ENCODE results near the gene ABHD10.

The ABHD10 gene

GRCh38 chr3:112000367-112000771 lies 21.5 kb downstream of the ABHD10 start:
- TF ChIP-seq CTCF (IDR thresholded peaks at IDR 0.05; ENCODE audit: borderline replicate concordance, extremely low read depth, low read length, poor library complexity, severe bottlenecking) (no peak), EZH2 (IDR thresholded peaks at IDR 0.05; ENCODE audit: borderline replicate concordance, low read depth, low read length, severe bottlenecking) (no peak)
- Histone ChIP-seq H3K27me3 (ENCODE audit: insufficient read depth, low read length, poor library complexity) (no peaks in the 10 kb centered on the region), H3K4me1 (ENCODE audit: insufficient read depth, low read length) (no peaks in the 10 kb centered on the region), H2AFZ (ENCODE audit: low read depth, low read length) (no peak overlapping the region), H3K9me3 (ENCODE audit: insufficient read depth, low read length, severe bottlenecking) (no peaks in the 10 kb centered on the region), H3K4me2 (ENCODE audit: insufficient read depth, low read length) (no peak overlapping the region), H3K4me3 (ENCODE audit: low read depth in 1 of 2, low read length in 2 of 2) (no peak overlapping the region), H3K27ac (ENCODE audit: low read length) (no peak overlapping the region), H3K79me2 (ENCODE audit: insufficient read depth, low read length) (no peaks in the 10 kb centered on the region), H3K36me3 (ENCODE audit: insufficient read depth, low read length) (no peaks in the 10 kb centered on the region), H3K9ac (ENCODE audit: low read depth, low read length) (no peak overlapping the region), H4K20me1 (ENCODE audit: insufficient read depth, low read length) (no peaks in the 10 kb centered on the region)
- no peak for DNase-seq
- ATAC-seq (ENCODE audit: insufficient read depth, low read depth), result no peak

GRCh38 chr3:112000966-112001365 lies 22.1 kb downstream of the ABHD10 start:
- Histone ChIP-seq H3K79me2 (ENCODE audit: insufficient read depth, low read length) (no peaks in the 10 kb centered on the region), H3K9ac (ENCODE audit: low read depth, low read length) (no peak overlapping the region), H3K4me2 (ENCODE audit: insufficient read depth, low read length) (no peak overlapping the region), H2AFZ (ENCODE audit: low read depth, low read length) (no peak overlapping the region), H4K20me1 (ENCODE audit: insufficient read depth, low read length) (no peaks in the 10 kb centered on the region), H3K9me3 (ENCODE audit: insufficient read depth, low read length, severe bottlenecking) (no peaks in the 10 kb centered on the region), H3K4me3 (ENCODE audit: low read depth in 1 of 2, low read length in 2 of 2) (no peak overlapping the region), H3K27ac (ENCODE audit: low read length) (no peak overlapping the region), H3K36me3 (ENCODE audit: insufficient read depth, low read length) (no peaks in the 10 kb centered on the region), H3K4me1 (ENCODE audit: insufficient read depth, low read length) (no peaks in the 10 kb centered on the region), H3K27me3 (ENCODE audit: insufficient read depth, low read length, poor library complexity) (no peaks in the 10 kb centered on the region)
- no peak for DNase-seq
- ATAC-seq (ENCODE audit: insufficient read depth, low read depth), result no peak
- no peak for TF ChIP-seq CTCF (IDR thresholded peaks at IDR 0.05; ENCODE audit: borderline replicate concordance, extremely low read depth, low read length, poor library complexity, severe bottlenecking)
- no peak for TF ChIP-seq EZH2 (IDR thresholded peaks at IDR 0.05; ENCODE audit: borderline replicate concordance, low read depth, low read length, severe bottlenecking)

- H3K9me3 ChIP-seq (ENCODE audit: insufficient read depth, low read length, severe bottlenecking), result no peaks in the 10 kb centered on the region
- H3K9ac ChIP-seq (ENCODE audit: low read depth, low read length), result no peak overlapping the region
- H3K4me3 ChIP-seq (ENCODE audit: low read depth in 1 of 2, low read length in 2 of 2), result no peak overlapping the region
- H2AFZ ChIP-seq (ENCODE audit: low read depth, low read length), result no peak overlapping the region
- no peaks in the 10 kb centered on the region for H3K36me3 ChIP-seq (ENCODE audit: insufficient read depth, low read length)
- ATAC-seq (ENCODE audit: insufficient read depth, low read depth) (no peak), DNase-seq (no peak)
- no peaks in the 10 kb centered on the region for H3K4me1 ChIP-seq (ENCODE audit: insufficient read depth, low read length)
- no peaks in the 10 kb centered on the region for H3K27me3 ChIP-seq (ENCODE audit: insufficient read depth, low read length, poor library complexity)
- H3K4me2 ChIP-seq (ENCODE audit: insufficient read depth, low read length), result no peak overlapping the region
- no peak overlapping the region for H3K27ac ChIP-seq (ENCODE audit: low read length)
- TF ChIP-seq CTCF (IDR thresholded peaks at IDR 0.05; ENCODE audit: borderline replicate concordance, extremely low read depth, low read length, poor library complexity, severe bottlenecking), result no peak
- TF ChIP-seq EZH2 (IDR thresholded peaks at IDR 0.05; ENCODE audit: borderline replicate concordance, low read depth, low read length, severe bottlenecking), result no peak
- H3K79me2 ChIP-seq (ENCODE audit: insufficient read depth, low read length), result no peaks in the 10 kb centered on the region
- H4K20me1 ChIP-seq (ENCODE audit: insufficient read depth, low read length), result no peaks in the 10 kb centered on the region
These were observed 22.7 kb downstream of the ABHD10 start for GRCh38 chr3:112001526-112001925.

Measured in DND-41 (cell line).